H9 (cell line): ENCODE measurements around the gene SLC4A1. TPM values are rescaled to one million over a fixed set of nuclear protein-coding genes. Genes with fewer than 3 reads are reported as not detected.

Experiments used
- DNase-seq: peaks from one replicate; pipeline ENCODE4 v3.0.0-alpha.2; 2017
- H2AFZ ChIP-seq: one replicate; pipeline ENCODE4 v1.6.1; 2013; ENCODE audit warnings: mild to moderate bottlenecking, low read length, control low read depth, moderate library complexity
- H2AK5ac ChIP-seq: 2 replicates; pipeline ENCODE4 v1.6.1; 2013; ENCODE audit warnings: low read length, control low read depth, mixed read lengths; ENCODE audit not compliant: insufficient read length
- H2BK120ac ChIP-seq: one replicate; pipeline ENCODE4 v1.6.1; 2013; ENCODE audit warnings: low read depth, mild to moderate bottlenecking, low read length, control low read depth, inconsistent platforms; ENCODE audit not compliant: poor library complexity, severe bottlenecking
- H2BK12ac ChIP-seq: 2 replicates; pipeline ENCODE4 v1.6.1; 2013; ENCODE audit warnings: low read length, control low read depth, mixed read lengths, low read depth; ENCODE audit not compliant: insufficient read length
- H2BK15ac ChIP-seq: 2 replicates; pipeline ENCODE4 v1.6.1; 2013; ENCODE audit warnings: low read depth, low read length, control low read depth
- H2BK20ac ChIP-seq: one replicate; pipeline ENCODE4 v1.6.1; 2013; ENCODE audit warnings: low read depth, mild to moderate bottlenecking, low read length, control low read depth, inconsistent platforms; ENCODE audit not compliant: poor library complexity, severe bottlenecking
- H2BK5ac ChIP-seq: 2 replicates; pipeline ENCODE4 v1.6.1; 2013; ENCODE audit warnings: low read length, control low read depth, mixed read lengths; ENCODE audit not compliant: insufficient read length
- H3K14ac ChIP-seq: 2 replicates; pipeline ENCODE4 v1.6.1; 2013; ENCODE audit warnings: low read length, control low read depth; ENCODE audit not compliant: insufficient read depth
- H3K18ac ChIP-seq: 2 replicates; pipeline ENCODE4 v1.6.1; 2013; ENCODE audit warnings: low read depth, mild to moderate bottlenecking, mixed read lengths, low read length, control low read depth; ENCODE audit not compliant: insufficient read length
- H3K23ac ChIP-seq: 2 replicates; pipeline ENCODE4 v1.6.1; 2013; ENCODE audit warnings: low read length, control low read depth, mixed read lengths, low read depth; ENCODE audit not compliant: insufficient read length
- H3K23me2 ChIP-seq: 2 replicates; pipeline ENCODE4 v1.6.1; 2013; ENCODE audit warnings: low read depth, mild to moderate bottlenecking, mixed read lengths, low read length, control low read depth; ENCODE audit not compliant: insufficient read length, poor library complexity, severe bottlenecking
- H3K27ac ChIP-seq: 2 replicates; pipeline ENCODE4 v1.5.1; 2013; ENCODE audit warnings: low read length, control low read depth, mixed read lengths, low read depth; ENCODE audit not compliant: insufficient read length
- H3K27me3 ChIP-seq: 2 replicates; pipeline ENCODE4 v1.6.1; 2013; ENCODE audit warnings: low read length, control low read depth, inconsistent platforms; ENCODE audit not compliant: insufficient read depth
- H3K4ac ChIP-seq: 2 replicates; pipeline ENCODE4 v1.6.1; 2013; ENCODE audit warnings: low read depth, mild to moderate bottlenecking, control low read depth, inconsistent platforms, low read length, moderate library complexity
- H3K4me1 ChIP-seq: 2 replicates; pipeline ENCODE4 v1.6.1; 2013; ENCODE audit warnings: low read length, control low read depth, inconsistent platforms; ENCODE audit not compliant: insufficient read depth
- H3K4me2 ChIP-seq: 2 replicates; pipeline ENCODE4 v1.6.1; 2013; ENCODE audit warnings: low read length, control low read depth, mixed read lengths; ENCODE audit not compliant: insufficient read length, insufficient read depth
- H3K56ac ChIP-seq: 2 replicates; pipeline ENCODE4 v1.6.1; 2013; ENCODE audit warnings: low read depth, mild to moderate bottlenecking, mixed read lengths, low read length, control low read depth; ENCODE audit not compliant: insufficient read length
- H3K79me1 ChIP-seq: 2 replicates; pipeline ENCODE4 v1.6.1; 2013; ENCODE audit warnings: low read depth, mild to moderate bottlenecking, moderate library complexity, low read length, control low read depth, inconsistent platforms; ENCODE audit not compliant: insufficient read depth, poor library complexity, severe bottlenecking
- H3K79me2 ChIP-seq: 2 replicates; pipeline ENCODE4 v1.6.1; 2013; ENCODE audit warnings: low read length, control low read depth, inconsistent platforms; ENCODE audit not compliant: insufficient read depth
- H3K9ac ChIP-seq: 2 replicates; pipeline ENCODE4 v1.6.1; 2013; ENCODE audit warnings: low read length, control low read depth, mixed read lengths; ENCODE audit not compliant: insufficient read length; ENCODE audit errors: extremely low read depth
- H3K9me3 ChIP-seq: one replicate; pipeline ENCODE4 v1.6.1; 2013; ENCODE audit warnings: low read depth, low read length, inconsistent platforms; ENCODE audit not compliant: control insufficient read depth
- H3T11ph ChIP-seq: one replicate; pipeline ENCODE4 v1.6.1; 2013; ENCODE audit warnings: mild to moderate bottlenecking, low read length, control low read depth, inconsistent platforms
- H4K20me1 ChIP-seq: one replicate; pipeline ENCODE4 v1.6.1; 2013; ENCODE audit not compliant: control insufficient read depth, insufficient read length, insufficient read depth
- H4K5ac ChIP-seq: 2 replicates; pipeline ENCODE4 v1.6.1; 2013; ENCODE audit warnings: low read depth, mild to moderate bottlenecking, mixed read lengths, low read length, control low read depth; ENCODE audit not compliant: insufficient read length
- H4K8ac ChIP-seq: replicated peaks from 2 replicates; pipeline ENCODE4 v1.6.1; 2013; ENCODE audit warnings: low read length, control low read depth, mixed read lengths, low read depth; ENCODE audit not compliant: insufficient read length
- H4K91ac ChIP-seq: 2 replicates; pipeline ENCODE4 v1.6.1; 2013; ENCODE audit warnings: low read depth, mild to moderate bottlenecking, moderate library complexity, mixed read lengths, low read length, control low read depth; ENCODE audit not compliant: insufficient read length
- H3K27ac Mint-ChIP-seq, 3 experiments: 2 replicates in 2 of 3; 3 replicates in 1 of 3; pipeline ENCODE4 v1.8.0; 2020 to 2021; ENCODE audit warnings: mixed read lengths in 3 of 3, mild to moderate bottlenecking in 1 of 3, moderate library complexity in 1 of 3
- H3K27me3 Mint-ChIP-seq: 2 replicates; pipeline ENCODE4 v1.8.0; 2021; ENCODE audit warnings: low read depth, mild to moderate bottlenecking, moderate library complexity, mixed read lengths
- H3K36me3 Mint-ChIP-seq, 3 experiments: 2 replicates in 2 of 3; 3 replicates in 1 of 3; pipeline ENCODE4 v1.8.0; 2020 to 2021; ENCODE audit warnings: low read depth in 3 of 3, mixed read lengths in 3 of 3; ENCODE audit not compliant: insufficient read depth in 1 of 3
- H3K4me1 Mint-ChIP-seq, 2 experiments: 2 replicates each; pipeline ENCODE4 v1.8.0; 2020; ENCODE audit warnings: mixed read lengths in 2 of 2
- H3K4me3 Mint-ChIP-seq, 2 experiments: 2 replicates in 1 of 2; 3 replicates in 1 of 2; pipeline ENCODE4 v1.8.0; 2020 to 2021; ENCODE audit warnings: mild to moderate bottlenecking in 2 of 2, mixed read lengths in 2 of 2, moderate library complexity in 1 of 2
- H3K9me3 Mint-ChIP-seq, 2 experiments: 2 replicates in 1 of 2; 3 replicates in 1 of 2; pipeline ENCODE4 v1.8.0; 2020; ENCODE audit warnings: mild to moderate bottlenecking in 2 of 2, mixed read lengths in 2 of 2, moderate library complexity in 1 of 2
- CTCF ChIP-seq: fragments of 200-600 bp; sonication (generic); conservative IDR thresholded peaks from 3 replicates; pipeline ENCODE4 v1.8.0; 2021; ENCODE audit warnings: antibody characterized with exemption, mild to moderate bottlenecking
- WGBS: extraction: QIAGEN DNeasy Blood & Tissue Kit; methylation state at CpG from one replicate; pipeline ENCODE4 v1.1.7; 2013; ENCODE audit warnings: missing lambda C conversion rate, low lambda C conversion rate, mixed read lengths; ENCODE audit not compliant: insufficient read length; ENCODE audit errors: extremely low coverage; 5-methylcytosine and 5-hydroxymethylcytosine counted together
- total RNA-seq: library from RNA; stranded (reverse); gene quantifications from 2 replicates; pipeline ENCODE4 v1.2.1, GENCODE V29; 2021

SLC4A1 gene
- total RNA-seq, 1 experiment from 2014 or later, result not detected

- Histone ChIP-seq H3T11ph (no peak overlapping the region), H3K27me3 (no peaks in the 10 kb centered on the region), H3K27ac (no peak overlapping the region), H3K9me3 (no peaks in the 10 kb centered on the region), H3K79me1 (no peaks in the 10 kb centered on the region), H2BK5ac (no peak overlapping the region), H2AK5ac (no peak overlapping the region), H2BK20ac (no peak overlapping the region), H4K8ac (no peak overlapping the region), H3K14ac (no peak overlapping the region), H3K56ac (no peak overlapping the region), H3K23me2 (no peaks in the 10 kb centered on the region), H2BK120ac (no peak overlapping the region), H3K4me2 (no peak overlapping the region), H3K4me1 (no peaks in the 10 kb centered on the region), H4K20me1 (no peaks in the 10 kb centered on the region), H2BK15ac (no peak overlapping the region), H3K23ac (no peak overlapping the region), H3K4ac (no peak overlapping the region), H4K5ac (peak overlapping the region; percentile 20), H4K91ac (no peak overlapping the region), H3K18ac (no peak overlapping the region), H2BK12ac (no peak overlapping the region), H3K79me2 (no peaks in the 10 kb centered on the region), H3K9ac (no peak overlapping the region), H2AFZ (no peak overlapping the region)
- Mint-ChIP-seq H3K4me3 (no peak overlapping the region), H3K36me3 (peaks cover 0 to 2% (median 0%) of the 10 kb centered on the region in 3 experiments; a peak in 1 of 7 replicates), H3K27ac (no peak overlapping the region), H3K9me3 (no peaks in the 10 kb centered on the region), H3K27me3 (no peaks in the 10 kb centered on the region; the same call in none of the 2 replicates), H3K4me1 (peaks cover 4% of the 10 kb centered on the region in 2 experiments; a peak in 3 of 4 replicates)
- DNase-seq, result no peak
- no CpG with 5 or more reads among the region's 9 CpGs for WGBS
- TF ChIP-seq CTCF, result no peak
Measured at GRCh38 chr17:44293509-44294226, 25.7 kb upstream of the SLC4A1 start.
